ENCODE measurements around the gene LRCH1.

LRCH1 gene

GRCh38 chr13:46612267-46612666, 59.3 kb downstream of the LRCH1 start:
- Histone ChIP-seq H3K4me3 (ENCODE audit: low read depth, low read length) (no peak overlapping the region), H3K9me3 (ENCODE audit: control insufficient read depth, insufficient read depth, low read length) (no peaks in the 10 kb centered on the region), H3K36me3 (ENCODE audit: control insufficient read depth, insufficient read depth, low read length) (no peaks in the 10 kb centered on the region), H3K4me1 (ENCODE audit: control insufficient read depth, insufficient read depth, low read length) (peaks cover 4% of the 10 kb centered on the region), H3K9ac (ENCODE audit: low read depth, low read length) (no peak overlapping the region), H3K27me3 (ENCODE audit: control insufficient read depth, insufficient read depth, low read length) (no peaks in the 10 kb centered on the region)

DNA sequence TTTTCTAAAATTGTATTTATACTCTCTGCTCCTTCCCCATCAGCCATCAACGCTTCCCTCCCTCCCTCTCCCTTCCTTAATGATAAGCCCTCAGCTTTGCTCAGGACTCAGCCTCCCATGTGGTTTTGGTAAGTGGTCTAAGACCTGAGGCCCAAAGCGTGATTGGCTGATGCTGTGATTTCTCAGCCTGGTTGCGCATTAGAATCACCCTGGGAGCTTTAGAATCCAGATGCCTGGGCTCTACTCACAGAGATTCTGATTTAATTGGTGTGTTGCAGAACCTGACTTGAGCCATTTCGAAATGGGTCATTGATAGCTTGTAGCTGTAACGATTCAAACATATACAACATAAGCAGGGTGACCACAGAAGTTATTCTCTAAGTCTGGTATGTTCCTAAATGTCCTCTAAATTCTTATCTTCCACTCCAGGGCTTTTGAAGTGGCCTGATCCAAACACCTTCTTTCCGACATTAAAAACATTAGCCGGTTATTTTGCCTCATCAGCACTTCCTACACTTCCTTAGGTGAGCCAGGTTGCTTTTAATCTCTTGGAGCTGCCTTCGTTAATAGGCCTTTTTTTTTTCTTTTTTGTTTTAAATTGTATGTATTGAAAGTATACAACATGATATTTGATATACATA, 60.6 kb downstream of the LRCH1 start:
- Histone ChIP-seq H3K4me1 (ENCODE audit: control insufficient read depth, insufficient read depth, low read length) (no peaks in the 10 kb centered on the region), H3K4me3 (ENCODE audit: low read depth, low read length) (no peak overlapping the region), H3K9ac (ENCODE audit: low read depth, low read length) (no peak overlapping the region), H3K36me3 (ENCODE audit: control insufficient read depth, insufficient read depth, low read length) (no peaks in the 10 kb centered on the region), H3K9me3 (ENCODE audit: control insufficient read depth, insufficient read depth, low read length) (no peaks in the 10 kb centered on the region), H3K27me3 (ENCODE audit: control insufficient read depth, insufficient read depth, low read length) (no peaks in the 10 kb centered on the region)

DNA sequence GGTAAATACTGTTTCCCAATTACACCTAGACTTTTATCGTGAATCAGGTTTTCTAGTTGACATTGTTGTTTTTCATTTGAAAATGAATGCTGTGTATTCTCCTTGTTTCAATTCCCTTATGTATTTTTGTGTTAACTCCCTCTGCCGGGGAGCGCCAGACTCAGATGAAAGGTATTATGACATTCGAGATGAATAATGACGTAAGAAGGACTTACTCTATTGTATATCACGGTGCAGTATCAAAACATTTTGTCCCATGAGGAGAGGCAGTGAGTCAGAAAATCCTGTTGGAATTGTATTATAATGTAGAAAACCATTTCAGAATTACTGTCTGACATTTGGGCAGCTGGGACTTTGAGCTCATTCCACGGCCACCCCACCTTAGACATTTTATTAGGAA, 61.6 kb downstream of the LRCH1 start:
- Histone ChIP-seq H3K4me1 (ENCODE audit: control insufficient read depth, insufficient read depth, low read length) (no peaks in the 10 kb centered on the region), H3K9me3 (ENCODE audit: control insufficient read depth, insufficient read depth, low read length) (no peaks in the 10 kb centered on the region), H3K36me3 (ENCODE audit: control insufficient read depth, insufficient read depth, low read length) (no peaks in the 10 kb centered on the region), H3K4me3 (ENCODE audit: low read depth, low read length) (no peak overlapping the region), H3K27me3 (ENCODE audit: control insufficient read depth, insufficient read depth, low read length) (no peaks in the 10 kb centered on the region), H3K9ac (ENCODE audit: low read depth, low read length) (no peak overlapping the region)

GRCh38 chr13:46615888-46616531, 63.0 kb downstream of the LRCH1 start:
- Histone ChIP-seq H3K4me3 (ENCODE audit: low read depth, low read length) (no peak overlapping the region), H3K27me3 (ENCODE audit: control insufficient read depth, insufficient read depth, low read length) (no peaks in the 10 kb centered on the region), H3K9ac (ENCODE audit: low read depth, low read length) (no peak overlapping the region), H3K9me3 (ENCODE audit: control insufficient read depth, insufficient read depth, low read length) (no peaks in the 10 kb centered on the region), H3K36me3 (ENCODE audit: control insufficient read depth, insufficient read depth, low read length) (no peaks in the 10 kb centered on the region), H3K4me1 (ENCODE audit: control insufficient read depth, insufficient read depth, low read length) (peaks cover 2% of the 10 kb centered on the region)

DNA sequence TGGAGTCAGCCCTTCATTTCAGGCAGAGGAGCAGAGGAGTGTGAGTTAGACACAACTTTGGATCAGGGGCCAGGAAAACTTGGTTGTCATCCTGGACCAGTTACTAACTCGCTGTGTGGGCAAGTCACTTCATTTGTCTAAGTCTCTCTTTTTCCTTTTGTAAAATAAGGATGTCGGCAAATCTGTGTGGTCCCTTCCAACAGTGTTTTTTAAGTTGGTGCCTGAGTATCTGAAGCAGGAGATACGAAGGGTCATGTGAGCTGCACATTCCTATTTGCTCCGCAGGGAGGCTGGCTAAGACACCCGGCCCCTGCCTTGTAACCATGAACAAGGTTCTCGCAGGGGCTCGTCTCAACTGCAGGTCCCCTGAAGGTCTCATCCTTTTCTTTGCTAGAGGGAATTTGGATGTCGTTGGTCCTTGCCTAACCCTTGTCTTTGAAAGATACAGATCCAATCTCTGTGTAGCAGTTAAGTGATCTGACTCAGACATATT, 64.3 kb downstream of the LRCH1 start:
- H3K9me3 ChIP-seq (ENCODE audit: control insufficient read depth, insufficient read depth, low read length) = no peaks in the 10 kb centered on the region
- peaks cover 7% of the 10 kb centered on the region for H3K4me1 ChIP-seq (ENCODE audit: control insufficient read depth, insufficient read depth, low read length)
- no peak overlapping the region for H3K9ac ChIP-seq (ENCODE audit: low read depth, low read length)
- no peak overlapping the region for H3K4me3 ChIP-seq (ENCODE audit: low read depth, low read length)
- H3K36me3 ChIP-seq (ENCODE audit: control insufficient read depth, insufficient read depth, low read length) = no peaks in the 10 kb centered on the region
- no peaks in the 10 kb centered on the region for H3K27me3 ChIP-seq (ENCODE audit: control insufficient read depth, insufficient read depth, low read length)

DNA sequence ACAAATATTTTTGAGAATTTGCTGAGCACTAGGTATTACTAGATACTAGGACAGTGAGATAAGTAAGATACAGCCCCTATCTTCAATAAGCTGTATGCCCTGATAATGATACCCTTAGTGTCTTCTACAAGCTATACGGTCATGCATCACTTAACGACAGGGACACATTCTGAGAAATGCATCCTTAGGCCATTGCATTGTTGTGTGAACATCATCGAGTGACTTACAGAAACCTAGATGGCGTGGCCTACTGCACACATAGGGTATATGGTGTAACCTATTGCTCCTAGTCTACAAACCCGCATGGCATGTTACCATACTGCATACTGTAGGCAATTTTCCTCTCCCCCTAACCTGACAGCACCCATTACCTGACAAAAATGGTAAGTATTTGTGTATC, 64.9 kb downstream of the LRCH1 start:
- Histone ChIP-seq H3K4me1 (ENCODE audit: control insufficient read depth, insufficient read depth, low read length) (peaks cover 10% of the 10 kb centered on the region), H3K36me3 (ENCODE audit: control insufficient read depth, insufficient read depth, low read length) (no peaks in the 10 kb centered on the region), H3K9ac (ENCODE audit: low read depth, low read length) (no peak overlapping the region), H3K4me3 (ENCODE audit: low read depth, low read length) (no peak overlapping the region), H3K27me3 (ENCODE audit: control insufficient read depth, insufficient read depth, low read length) (no peaks in the 10 kb centered on the region), H3K9me3 (ENCODE audit: control insufficient read depth, insufficient read depth, low read length) (no peaks in the 10 kb centered on the region)

- no peak overlapping the region for H3K9ac ChIP-seq (ENCODE audit: low read depth, low read length)
- peaks cover 10% of the 10 kb centered on the region for H3K4me1 ChIP-seq (ENCODE audit: control insufficient read depth, insufficient read depth, low read length)
- no peaks in the 10 kb centered on the region for H3K36me3 ChIP-seq (ENCODE audit: control insufficient read depth, insufficient read depth, low read length)
- H3K27me3 ChIP-seq (ENCODE audit: control insufficient read depth, insufficient read depth, low read length) = no peaks in the 10 kb centered on the region
- no peaks in the 10 kb centered on the region for H3K9me3 ChIP-seq (ENCODE audit: control insufficient read depth, insufficient read depth, low read length)
- no peak overlapping the region for H3K4me3 ChIP-seq (ENCODE audit: low read depth, low read length)
Measured at GRCh38 chr13:46618694-46619254, 65.8 kb downstream of the LRCH1 start.

DNA sequence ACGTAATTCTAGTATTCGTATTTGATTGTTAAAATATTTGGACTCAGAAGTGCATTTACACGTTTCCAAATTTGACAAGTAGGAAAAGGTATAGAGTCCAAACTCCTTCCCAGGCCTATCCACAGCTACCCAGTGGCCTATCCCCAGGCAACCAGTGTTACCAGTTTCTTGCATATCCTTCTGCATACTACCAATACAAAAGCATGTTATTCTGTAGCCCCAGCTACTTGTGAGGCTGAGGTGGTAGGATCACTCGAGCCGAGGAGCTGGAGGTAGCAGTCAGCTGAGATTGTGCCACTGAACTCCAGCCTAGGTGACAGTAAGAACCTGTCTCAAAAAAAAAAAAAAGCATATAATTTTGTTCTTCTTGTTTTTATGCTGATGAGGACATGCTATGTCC, 67.1 kb downstream of the LRCH1 start:
- H3K9ac ChIP-seq (ENCODE audit: low read depth, low read length) = no peak overlapping the region
- H3K4me1 ChIP-seq (ENCODE audit: control insufficient read depth, insufficient read depth, low read length) = peaks cover 19% of the 10 kb centered on the region
- no peaks in the 10 kb centered on the region for H3K36me3 ChIP-seq (ENCODE audit: control insufficient read depth, insufficient read depth, low read length)
- H3K4me3 ChIP-seq (ENCODE audit: low read depth, low read length) = no peak overlapping the region
- no peaks in the 10 kb centered on the region for H3K27me3 ChIP-seq (ENCODE audit: control insufficient read depth, insufficient read depth, low read length)
- H3K9me3 ChIP-seq (ENCODE audit: control insufficient read depth, insufficient read depth, low read length) = no peaks in the 10 kb centered on the region

- H3K4me1 ChIP-seq (ENCODE audit: control insufficient read depth, insufficient read depth, low read length) = peaks cover 19% of the 10 kb centered on the region
- no peaks in the 10 kb centered on the region for H3K36me3 ChIP-seq (ENCODE audit: control insufficient read depth, insufficient read depth, low read length)
- H3K4me3 ChIP-seq (ENCODE audit: low read depth, low read length) = no peak overlapping the region
- H3K27me3 ChIP-seq (ENCODE audit: control insufficient read depth, insufficient read depth, low read length) = no peaks in the 10 kb centered on the region
- no peak overlapping the region for H3K9ac ChIP-seq (ENCODE audit: low read depth, low read length)
- no peaks in the 10 kb centered on the region for H3K9me3 ChIP-seq (ENCODE audit: control insufficient read depth, insufficient read depth, low read length)
Measured at GRCh38 chr13:46620471-46620870, 67.5 kb downstream of the LRCH1 start.

GRCh38 chr13:46621133-46621532, 68.2 kb downstream of the LRCH1 start:
- Histone ChIP-seq H3K4me1 (ENCODE audit: control insufficient read depth, insufficient read depth, low read length) (peaks cover 19% of the 10 kb centered on the region), H3K9ac (ENCODE audit: low read depth, low read length) (no peak overlapping the region)

DNA sequence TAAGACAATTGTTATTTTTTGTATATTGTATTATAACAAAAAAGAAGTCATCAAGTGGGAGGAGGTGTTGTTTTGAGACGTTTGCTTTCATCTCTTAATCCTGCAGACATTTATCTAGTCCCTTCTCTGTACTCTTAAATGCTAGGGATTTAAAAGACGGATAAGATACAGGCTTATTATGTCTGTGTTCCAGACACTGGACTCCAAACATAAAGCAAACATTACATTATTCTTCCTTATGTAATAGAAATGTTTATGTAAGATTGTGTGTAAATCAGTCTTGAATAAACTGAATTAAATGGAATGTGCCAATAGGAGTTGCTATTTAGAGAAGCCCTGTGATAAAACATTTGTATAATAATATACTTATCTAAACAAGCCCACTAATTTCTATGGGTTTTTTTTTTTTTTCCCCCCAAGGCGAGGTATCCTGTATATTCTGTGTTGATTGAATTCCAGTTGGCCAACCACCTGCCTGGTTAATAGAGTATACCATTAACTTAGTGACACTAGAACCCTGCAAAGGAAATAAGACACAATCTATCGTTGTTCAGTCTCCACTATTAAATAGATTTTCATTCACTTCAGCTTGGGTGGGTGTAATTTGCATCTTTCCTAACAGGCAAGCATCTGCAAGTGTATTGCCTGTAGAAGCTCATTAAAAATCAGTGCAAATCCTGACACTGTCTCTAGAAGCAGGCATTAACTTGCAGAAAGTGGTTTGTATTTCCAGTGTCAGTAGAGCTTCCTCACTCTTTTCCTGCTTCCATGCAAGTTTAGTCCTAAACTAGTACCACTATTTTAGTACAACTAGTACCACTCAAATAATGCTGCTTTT, 69.0 kb downstream of the LRCH1 start:
- Histone ChIP-seq H3K36me3 (ENCODE audit: control insufficient read depth, insufficient read depth, low read length) (no peaks in the 10 kb centered on the region), H3K27me3 (ENCODE audit: control insufficient read depth, insufficient read depth, low read length) (no peaks in the 10 kb centered on the region), H3K9ac (ENCODE audit: low read depth, low read length) (no peak overlapping the region), H3K4me3 (ENCODE audit: low read depth, low read length) (no peak overlapping the region), H3K4me1 (ENCODE audit: control insufficient read depth, insufficient read depth, low read length) (peaks cover 19% of the 10 kb centered on the region), H3K9me3 (ENCODE audit: control insufficient read depth, insufficient read depth, low read length) (no peaks in the 10 kb centered on the region)

More at GRCh38 chr13:46621133-46621532, 68.2 kb downstream of the LRCH1 start:
- H3K4me3 ChIP-seq (ENCODE audit: low read depth, low read length) = no peak overlapping the region
- H3K36me3 ChIP-seq (ENCODE audit: control insufficient read depth, insufficient read depth, low read length) = no peaks in the 10 kb centered on the region
- H3K27me3 ChIP-seq (ENCODE audit: control insufficient read depth, insufficient read depth, low read length) = no peaks in the 10 kb centered on the region
- no peaks in the 10 kb centered on the region for H3K9me3 ChIP-seq (ENCODE audit: control insufficient read depth, insufficient read depth, low read length)

Measured in iPS-15b (cell line).